Suprapubic skin (tissue), 4 donors: ENCODE measurements around the gene MARCHF2. TPM values are rescaled to one million over a fixed set of nuclear protein-coding genes. Genes with fewer than 3 reads are reported as not detected.

Experiments used
- DNase-seq, 2 donors: peaks; one replicate each; pipeline ENCODE4 v3.0.0-alpha.2; 2019; ENCODE audit warnings: low spot score in 2 of 2
- H3K27ac ChIP-seq: fragments of 200-600 bp; sonication (generic); one replicate; pipeline ENCODE4 v1.5.1; 2019
- H3K27me3 ChIP-seq: fragments of 200-600 bp; sonication (generic); one replicate; pipeline ENCODE4 v1.5.1; 2019
- H3K36me3 ChIP-seq: fragments of 200-600 bp; sonication (generic); one replicate; pipeline ENCODE4 v1.5.1; 2019
- H3K4me1 ChIP-seq: fragments of 200-600 bp; sonication (generic); one replicate; pipeline ENCODE4 v1.5.1; 2019
- H3K4me3 ChIP-seq: fragments of 200-600 bp; sonication (generic); one replicate; pipeline ENCODE4 v1.5.1; 2019; ENCODE audit warnings: mild to moderate bottlenecking
- H3K9me3 ChIP-seq: fragments of 200-600 bp; sonication (generic); one replicate; pipeline ENCODE4 v1.5.1; 2019
- EP300 ChIP-seq: sonication (generic); formaldehyde crosslinking; IDR thresholded peaks from one replicate; pipeline ENCODE4 v1.6.1; 2017; ENCODE audit warnings: antibody characterized with exemption
- POLR2A ChIP-seq, 2 donors: fragments of 450-650 bp; IDR thresholded peaks; one replicate each; pipeline ENCODE4 v1.6.1; 2017; ENCODE audit warnings: antibody characterized with exemption in 2 of 2, mild to moderate bottlenecking in 2 of 2, moderate library complexity in 2 of 2
- POLR2AphosphoS5 ChIP-seq, 3 donors: sonication (generic); formaldehyde crosslinking; IDR thresholded peaks; one replicate each; pipeline ENCODE4 v1.6.1; 2017; ENCODE audit warnings: antibody characterized with exemption in 3 of 3
- WGBS: methylation state at CpG from one replicate; pipeline ENCODE4 v1.1.5; 2018; 5-methylcytosine and 5-hydroxymethylcytosine counted together
- total RNA-seq, 4 donors: library from RNA; depleted of rRNA; stranded (reverse); fragments of >200 nt; gene quantifications; one replicate each; pipeline ENCODE4 v1.1.0, GENCODE V29; 2016
- TF ChIP-seq, protein P1 (sequence below), 2 donors: fragments of 200-600 bp in 1 of 2; fragments of 450-650 bp in 1 of 2; sonication (generic) in 1 of 2; IDR thresholded peaks; one replicate each; pipeline ENCODE4 v1.5.1; 2016 to 2019; ENCODE audit warnings: antibody characterized with exemption in 2 of 2, mild to moderate bottlenecking in 1 of 2, moderate library complexity in 1 of 2

MARCHF2 gene
- total RNA-seq, 4 donors from 2014 or later = 47.4 to 99.0 (median 90.8) TPM

DNA sequence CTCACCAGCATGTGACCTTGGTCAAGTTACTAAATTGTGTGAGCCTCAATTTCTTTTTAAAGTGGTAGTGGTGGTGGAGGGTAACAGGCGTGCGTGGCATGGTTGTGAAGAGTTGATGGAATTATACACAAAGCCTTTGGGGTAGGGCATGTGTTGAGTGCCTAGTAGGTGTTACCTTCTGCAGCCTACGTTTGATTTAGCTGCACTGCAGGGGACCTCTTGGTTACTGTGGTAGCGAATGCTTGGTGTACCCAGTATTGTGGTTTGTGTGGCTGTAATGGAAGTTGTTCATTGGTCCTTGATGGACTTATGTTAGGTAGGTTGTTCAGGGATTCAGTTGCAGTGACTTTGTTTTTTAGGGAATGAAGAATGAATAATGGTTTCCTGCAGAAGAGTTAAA, 64.8 kb downstream of the MARCHF2 start:
- Histone ChIP-seq H3K4me3 (no peak overlapping the region), H3K36me3 (peaks cover 52% of the 10 kb centered on the region), H3K27me3 (no peaks in the 10 kb centered on the region), H3K9me3 (no peaks in the 10 kb centered on the region), H3K27ac (no peak overlapping the region), H3K4me1 (peaks cover 35% of the 10 kb centered on the region)
- DNase-seq = peak in 1 of 2 donors; percentile 25
- TF ChIP-seq POLR2A (IDR thresholded peaks at IDR 0.05) (no peak), POLR2AphosphoS5 (IDR thresholded peaks at IDR 0.05) (no peak), EP300 (no peak)
- TF ChIP-seq, protein P1, sequence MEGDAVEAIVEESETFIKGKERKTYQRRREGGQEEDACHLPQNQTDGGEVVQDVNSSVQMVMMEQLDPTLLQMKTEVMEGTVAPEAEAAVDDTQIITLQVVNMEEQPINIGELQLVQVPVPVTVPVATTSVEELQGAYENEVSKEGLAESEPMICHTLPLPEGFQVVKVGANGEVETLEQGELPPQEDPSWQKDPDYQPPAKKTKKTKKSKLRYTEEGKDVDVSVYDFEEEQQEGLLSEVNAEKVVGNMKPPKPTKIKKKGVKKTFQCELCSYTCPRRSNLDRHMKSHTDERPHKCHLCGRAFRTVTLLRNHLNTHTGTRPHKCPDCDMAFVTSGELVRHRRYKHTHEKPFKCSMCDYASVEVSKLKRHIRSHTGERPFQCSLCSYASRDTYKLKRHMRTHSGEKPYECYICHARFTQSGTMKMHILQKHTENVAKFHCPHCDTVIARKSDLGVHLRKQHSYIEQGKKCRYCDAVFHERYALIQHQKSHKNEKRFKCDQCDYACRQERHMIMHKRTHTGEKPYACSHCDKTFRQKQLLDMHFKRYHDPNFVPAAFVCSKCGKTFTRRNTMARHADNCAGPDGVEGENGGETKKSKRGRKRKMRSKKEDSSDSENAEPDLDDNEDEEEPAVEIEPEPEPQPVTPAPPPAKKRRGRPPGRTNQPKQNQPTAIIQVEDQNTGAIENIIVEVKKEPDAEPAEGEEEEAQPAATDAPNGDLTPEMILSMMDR (IDR thresholded peaks at IDR 0.05) = no peak
- 79% methylated on average over 4 of the region's 4 CpGs for WGBS

DNA sequence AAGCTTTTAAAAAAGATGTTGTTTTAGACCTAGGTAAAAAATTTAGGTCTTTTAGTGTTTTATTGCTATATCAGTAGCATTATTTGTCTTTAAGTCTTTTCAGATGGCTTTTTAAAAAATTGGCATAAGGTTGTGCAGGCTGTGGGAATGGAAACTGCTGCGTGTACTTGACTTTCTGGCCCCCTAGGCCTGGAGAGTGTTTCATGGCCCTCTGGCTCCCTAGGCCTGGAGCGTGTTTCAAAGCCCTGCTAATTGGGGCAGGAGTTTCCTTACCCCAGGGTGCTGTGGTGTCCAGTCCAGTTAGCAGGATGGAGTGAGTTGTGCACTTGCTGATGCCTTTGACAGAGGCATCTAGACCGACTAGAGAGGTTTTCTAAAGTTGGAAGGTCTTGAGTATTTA, 65.5 kb downstream of the MARCHF2 start:
- Histone ChIP-seq H3K27ac (no peak overlapping the region), H3K4me3 (no peak overlapping the region), H3K4me1 (peaks cover 39% of the 10 kb centered on the region), H3K36me3 (peaks cover 52% of the 10 kb centered on the region), H3K9me3 (no peaks in the 10 kb centered on the region), H3K27me3 (no peaks in the 10 kb centered on the region)
- no peak for DNase-seq
- WGBS = 48% methylated on average over 3 of the region's 3 CpGs
- TF ChIP-seq POLR2AphosphoS5 (IDR thresholded peaks at IDR 0.05) (no peak), POLR2A (IDR thresholded peaks at IDR 0.05) (no peak)
- TF ChIP-seq, protein P1 (IDR thresholded peaks at IDR 0.05) = no peak

DNA sequence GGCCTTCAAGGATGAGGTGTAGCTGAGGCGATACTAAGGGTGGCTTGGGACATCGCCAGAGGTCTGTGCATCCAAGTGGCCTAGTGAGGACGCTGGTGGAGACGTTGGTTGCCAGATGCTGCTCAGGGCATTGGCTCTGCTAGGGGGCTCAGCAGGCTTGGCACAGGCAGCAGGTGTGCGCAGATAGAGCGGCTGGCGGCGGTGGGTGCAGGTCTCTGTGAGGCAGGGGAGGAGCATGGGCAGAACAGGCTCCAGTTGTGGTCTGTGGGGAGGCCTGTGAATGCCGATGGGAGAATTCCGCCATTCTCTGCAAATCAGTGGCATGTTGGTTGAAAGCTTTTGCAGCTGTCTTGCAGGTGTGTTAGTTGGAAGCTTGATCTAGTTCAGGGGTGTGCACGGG, 68.1 kb downstream of the MARCHF2 start:
- H3K4me1 ChIP-seq = peaks cover 43% of the 10 kb centered on the region
- DNase-seq = peak in 1 of 2 donors; percentile 62
- H3K27me3 ChIP-seq = no peaks in the 10 kb centered on the region
- no peaks in the 10 kb centered on the region for H3K9me3 ChIP-seq
- TF ChIP-seq POLR2A (IDR thresholded peaks at IDR 0.05) (no peak), EP300 (no peak), POLR2AphosphoS5 (IDR thresholded peaks at IDR 0.05) (no peak)
- TF ChIP-seq, protein P1 (IDR thresholded peaks at IDR 0.05) = no peak
- H3K36me3 ChIP-seq = peaks cover 50% of the 10 kb centered on the region
- H3K4me3 ChIP-seq = no peak overlapping the region
- H3K27ac ChIP-seq = peak overlapping the region; percentile 50
- 34% methylated on average over 7 of the region's 11 CpGs for WGBS

DNA sequence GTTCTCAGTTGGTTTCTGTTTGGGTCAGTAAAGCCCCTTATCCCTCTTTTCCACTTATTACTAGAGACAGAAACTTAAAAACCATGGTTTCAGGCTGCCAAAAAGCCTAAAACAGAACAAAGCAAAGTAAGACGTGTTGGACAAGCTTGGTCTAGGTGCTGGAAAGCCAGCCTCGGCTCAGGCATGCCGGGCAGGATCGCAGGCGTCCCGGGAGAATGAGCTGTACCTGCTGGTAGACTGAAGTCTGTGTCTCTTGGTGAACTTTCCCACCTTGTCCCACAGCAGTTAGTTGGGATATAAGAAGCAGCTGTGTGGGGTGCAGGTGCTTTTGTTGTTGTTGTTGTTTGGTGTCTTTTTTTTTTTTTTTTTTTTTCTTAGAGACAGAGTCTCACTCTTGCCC, 68.5 kb downstream of the MARCHF2 start:
- peaks cover 43% of the 10 kb centered on the region for H3K4me1 ChIP-seq
- no peaks in the 10 kb centered on the region for H3K9me3 ChIP-seq
- peaks cover 50% of the 10 kb centered on the region for H3K36me3 ChIP-seq
- peak overlapping the region; percentile 50 for H3K27ac ChIP-seq
- no peak overlapping the region for H3K4me3 ChIP-seq
- TF ChIP-seq, protein P1 (IDR thresholded peaks at IDR 0.05) = no peak
- TF ChIP-seq POLR2A (IDR thresholded peaks at IDR 0.05) (no peak), POLR2AphosphoS5 (IDR thresholded peaks at IDR 0.05) (no peak), EP300 (no peak)
- 67% methylated on average over 6 of the region's 6 CpGs for WGBS
- DNase-seq = peak in 1 of 2 donors; percentile 32
- no peaks in the 10 kb centered on the region for H3K27me3 ChIP-seq

DNA sequence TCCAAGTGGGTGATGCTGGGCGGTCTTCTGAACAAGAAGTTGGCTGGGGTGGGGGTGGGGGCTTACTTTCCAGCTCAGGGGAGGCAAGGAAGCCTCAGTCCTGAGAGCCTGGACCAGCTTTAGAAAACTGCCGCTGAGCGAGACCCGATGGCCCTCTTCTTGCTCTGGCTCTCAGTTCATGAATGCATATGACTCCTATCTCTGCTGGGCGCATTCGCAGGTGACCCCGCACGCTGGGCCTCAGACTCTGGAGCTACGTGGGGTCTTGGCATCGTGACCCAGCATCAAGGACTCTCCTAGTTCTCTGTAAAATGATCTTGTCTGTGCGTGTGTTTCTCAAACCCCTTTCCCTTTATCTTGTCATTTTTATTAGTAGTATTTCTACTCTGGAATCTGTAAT, 69.6 kb downstream of the MARCHF2 start:
- H3K27me3 ChIP-seq = no peaks in the 10 kb centered on the region
- H3K27ac ChIP-seq = no peak overlapping the region
- peak in 1 of 2 donors; percentile 26 for DNase-seq
- H3K4me3 ChIP-seq = no peak overlapping the region
- H3K4me1 ChIP-seq = peaks cover 42% of the 10 kb centered on the region
- peaks cover 51% of the 10 kb centered on the region for H3K36me3 ChIP-seq
- no peaks in the 10 kb centered on the region for H3K9me3 ChIP-seq
- TF ChIP-seq EP300 (no peak), POLR2A (IDR thresholded peaks at IDR 0.05) (no peak), POLR2AphosphoS5 (IDR thresholded peaks at IDR 0.05) (no peak)
- TF ChIP-seq, protein P1 (IDR thresholded peaks at IDR 0.05) = no peak
- WGBS = 91% methylated on average over 10 of the region's 11 CpGs
